Measurements from ENCODE around the gene SSH2.
"Not testable (repeated sequence)": the region's sequence is repeated elsewhere in the genome, so short reads cannot be mapped to it uniquely, and the experiment has no call there.

SSH2 gene

GRCh38 chr17:29931231-29931932 is 1.4 kb upstream of the SSH2 start:
- no peak for FAIRE-seq
- peak; percentile 60 for DNase-seq (ENCODE audit: low spot score)

GRCh38 chr17:29930409-29931010 is 482 bp upstream of the SSH2 start:
- no peak for FAIRE-seq
- no peak for DNase-seq (ENCODE audit: low spot score)

- DNase-seq (ENCODE audit: low spot score) (peak; percentile 32), FAIRE-seq (no peak)
Observed at GRCh38 chr17:29929006-29929532, 959 bp downstream of the SSH2 start.

GRCh38 chr17:29927546-29927945 is 2.5 kb downstream of the SSH2 start:
- no peak for FAIRE-seq
- DNase-seq (ENCODE audit: low spot score), result no peak

- FAIRE-seq (no peak), DNase-seq (ENCODE audit: low spot score) (no peak)
Observed at GRCh38 chr17:29924786-29925185, 5.2 kb downstream of the SSH2 start.

GRCh38 chr17:29918922-29919856 is 10.8 kb downstream of the SSH2 start:
- DNase-seq (ENCODE audit: low spot score) (peak; percentile 42), FAIRE-seq (no peak)

- no peak for FAIRE-seq
- DNase-seq (ENCODE audit: low spot score), result no peak
Observed at GRCh38 chr17:29918016-29918415, 12.0 kb downstream of the SSH2 start.

- FAIRE-seq (no peak), DNase-seq (ENCODE audit: low spot score) (no peak)
Observed at GRCh38 chr17:29914819-29915537, 15.1 kb downstream of the SSH2 start.

GRCh38 chr17:29911641-29912177 is 18.3 kb downstream of the SSH2 start:
- DNase-seq (ENCODE audit: low spot score) (no peak), FAIRE-seq (no peak)

- FAIRE-seq (no peak), DNase-seq (ENCODE audit: low spot score) (no peak)
Observed at GRCh38 chr17:29909236-29910003, 20.6 kb downstream of the SSH2 start.

- no peak for DNase-seq (ENCODE audit: low spot score)
- FAIRE-seq, result no peak
Observed at GRCh38 chr17:29906969-29907368, 23.1 kb downstream of the SSH2 start.

GRCh38 chr17:29905879-29906167 is 24.2 kb downstream of the SSH2 start:
- FAIRE-seq (no peak), DNase-seq (ENCODE audit: low spot score) (no peak)

GRCh38 chr17:29905086-29905878 is 24.7 kb downstream of the SSH2 start:
- DNase-seq (ENCODE audit: low spot score) (no peak), FAIRE-seq (no peak)

- FAIRE-seq (no peak), DNase-seq (ENCODE audit: low spot score) (no peak)
Observed at GRCh38 chr17:29903471-29903870, 26.6 kb downstream of the SSH2 start.

GRCh38 chr17:29897136-29897535 is 32.9 kb downstream of the SSH2 start:
- not testable (repeated sequence) for DNase-seq (ENCODE audit: low spot score); FAIRE-seq

GRCh38 chr17:29892201-29892600 is 37.8 kb downstream of the SSH2 start:
- FAIRE-seq, result no peak
- no peak for DNase-seq (ENCODE audit: low spot score)

- FAIRE-seq, result no peak
- DNase-seq (ENCODE audit: low spot score), result no peak
Observed at GRCh38 chr17:29891131-29891530, 38.9 kb downstream of the SSH2 start.

- no peak for DNase-seq (ENCODE audit: low spot score)
Observed at GRCh38 chr17:29885031-29885640, 44.9 kb downstream of the SSH2 start.

GRCh38 chr17:29883497-29883896 is 46.5 kb downstream of the SSH2 start:
- no peak for DNase-seq (ENCODE audit: low spot score)

More at GRCh38 chr17:29885031-29885640, 44.9 kb downstream of the SSH2 start:
- FAIRE-seq, result no peak

More at GRCh38 chr17:29883497-29883896, 46.5 kb downstream of the SSH2 start:
- FAIRE-seq, result no peak

Measured in urothelium cell line (cell line).